ENCODE results near the gene ELOVL1. TPM values are rescaled to one million over a fixed set of nuclear protein-coding genes. Genes with fewer than 3 reads are reported as not detected.
A peak's percentile ranks its signal among the peaks of the same experiment; 100 is the strongest.

Gene ELOVL1
- total and polyA plus RNA-seq, 2 experiments from 2014 or later, result 16.7 to 23.3 TPM

GRCh38 chr1:43358121-43358745 lies 9.6 kb downstream of the ELOVL1 start:
- H3K9me3 Mint-ChIP-seq, result no peaks in the 10 kb centered on the region; the same call in 2 of the 3 replicates
- peak overlapping the region; percentile 95 for H3K4me3 Mint-ChIP-seq
- peaks cover 30% of the 10 kb centered on the region for H4K20me1 ChIP-seq (replicated peaks; ENCODE audit: insufficient read depth)
- no peaks in the 10 kb centered on the region for H3K27me3 ChIP-seq (ENCODE audit: insufficient read depth)
- H3K79me2 ChIP-seq (replicated peaks; ENCODE audit: insufficient read depth), result peaks cover 37% of the 10 kb centered on the region
- H3K4me1 Mint-ChIP-seq, result peaks cover 27% of the 10 kb centered on the region
- H3K4me2 ChIP-seq, result peak overlapping the region; percentile 90
- peaks cover 22% of the 10 kb centered on the region for H3K27me3 Mint-ChIP-seq (ENCODE audit: insufficient read depth, low read depth, poor library complexity)
- peak overlapping the region; percentile 88 for H2AFZ ChIP-seq
- peak overlapping the region; percentile 99 for H3K27ac Mint-ChIP-seq
- no peak for TF ChIP-seq STAT1 (IDR thresholded peaks at IDR 0.05; ENCODE audit: unreplicated experiment)
- TF ChIP-seq CREB1 (CRISPR knock-in tag; IDR thresholded peaks at IDR 0.05; ENCODE audit: low read depth), result no peak
- TF ChIP-seq NANOG (IDR thresholded peaks at IDR 0.05; ENCODE audit: borderline replicate concordance), result no peak
- TF ChIP-seq ETS1 (IDR thresholded peaks at IDR 0.05), result no peak
- TF ChIP-seq, protein P1, sequence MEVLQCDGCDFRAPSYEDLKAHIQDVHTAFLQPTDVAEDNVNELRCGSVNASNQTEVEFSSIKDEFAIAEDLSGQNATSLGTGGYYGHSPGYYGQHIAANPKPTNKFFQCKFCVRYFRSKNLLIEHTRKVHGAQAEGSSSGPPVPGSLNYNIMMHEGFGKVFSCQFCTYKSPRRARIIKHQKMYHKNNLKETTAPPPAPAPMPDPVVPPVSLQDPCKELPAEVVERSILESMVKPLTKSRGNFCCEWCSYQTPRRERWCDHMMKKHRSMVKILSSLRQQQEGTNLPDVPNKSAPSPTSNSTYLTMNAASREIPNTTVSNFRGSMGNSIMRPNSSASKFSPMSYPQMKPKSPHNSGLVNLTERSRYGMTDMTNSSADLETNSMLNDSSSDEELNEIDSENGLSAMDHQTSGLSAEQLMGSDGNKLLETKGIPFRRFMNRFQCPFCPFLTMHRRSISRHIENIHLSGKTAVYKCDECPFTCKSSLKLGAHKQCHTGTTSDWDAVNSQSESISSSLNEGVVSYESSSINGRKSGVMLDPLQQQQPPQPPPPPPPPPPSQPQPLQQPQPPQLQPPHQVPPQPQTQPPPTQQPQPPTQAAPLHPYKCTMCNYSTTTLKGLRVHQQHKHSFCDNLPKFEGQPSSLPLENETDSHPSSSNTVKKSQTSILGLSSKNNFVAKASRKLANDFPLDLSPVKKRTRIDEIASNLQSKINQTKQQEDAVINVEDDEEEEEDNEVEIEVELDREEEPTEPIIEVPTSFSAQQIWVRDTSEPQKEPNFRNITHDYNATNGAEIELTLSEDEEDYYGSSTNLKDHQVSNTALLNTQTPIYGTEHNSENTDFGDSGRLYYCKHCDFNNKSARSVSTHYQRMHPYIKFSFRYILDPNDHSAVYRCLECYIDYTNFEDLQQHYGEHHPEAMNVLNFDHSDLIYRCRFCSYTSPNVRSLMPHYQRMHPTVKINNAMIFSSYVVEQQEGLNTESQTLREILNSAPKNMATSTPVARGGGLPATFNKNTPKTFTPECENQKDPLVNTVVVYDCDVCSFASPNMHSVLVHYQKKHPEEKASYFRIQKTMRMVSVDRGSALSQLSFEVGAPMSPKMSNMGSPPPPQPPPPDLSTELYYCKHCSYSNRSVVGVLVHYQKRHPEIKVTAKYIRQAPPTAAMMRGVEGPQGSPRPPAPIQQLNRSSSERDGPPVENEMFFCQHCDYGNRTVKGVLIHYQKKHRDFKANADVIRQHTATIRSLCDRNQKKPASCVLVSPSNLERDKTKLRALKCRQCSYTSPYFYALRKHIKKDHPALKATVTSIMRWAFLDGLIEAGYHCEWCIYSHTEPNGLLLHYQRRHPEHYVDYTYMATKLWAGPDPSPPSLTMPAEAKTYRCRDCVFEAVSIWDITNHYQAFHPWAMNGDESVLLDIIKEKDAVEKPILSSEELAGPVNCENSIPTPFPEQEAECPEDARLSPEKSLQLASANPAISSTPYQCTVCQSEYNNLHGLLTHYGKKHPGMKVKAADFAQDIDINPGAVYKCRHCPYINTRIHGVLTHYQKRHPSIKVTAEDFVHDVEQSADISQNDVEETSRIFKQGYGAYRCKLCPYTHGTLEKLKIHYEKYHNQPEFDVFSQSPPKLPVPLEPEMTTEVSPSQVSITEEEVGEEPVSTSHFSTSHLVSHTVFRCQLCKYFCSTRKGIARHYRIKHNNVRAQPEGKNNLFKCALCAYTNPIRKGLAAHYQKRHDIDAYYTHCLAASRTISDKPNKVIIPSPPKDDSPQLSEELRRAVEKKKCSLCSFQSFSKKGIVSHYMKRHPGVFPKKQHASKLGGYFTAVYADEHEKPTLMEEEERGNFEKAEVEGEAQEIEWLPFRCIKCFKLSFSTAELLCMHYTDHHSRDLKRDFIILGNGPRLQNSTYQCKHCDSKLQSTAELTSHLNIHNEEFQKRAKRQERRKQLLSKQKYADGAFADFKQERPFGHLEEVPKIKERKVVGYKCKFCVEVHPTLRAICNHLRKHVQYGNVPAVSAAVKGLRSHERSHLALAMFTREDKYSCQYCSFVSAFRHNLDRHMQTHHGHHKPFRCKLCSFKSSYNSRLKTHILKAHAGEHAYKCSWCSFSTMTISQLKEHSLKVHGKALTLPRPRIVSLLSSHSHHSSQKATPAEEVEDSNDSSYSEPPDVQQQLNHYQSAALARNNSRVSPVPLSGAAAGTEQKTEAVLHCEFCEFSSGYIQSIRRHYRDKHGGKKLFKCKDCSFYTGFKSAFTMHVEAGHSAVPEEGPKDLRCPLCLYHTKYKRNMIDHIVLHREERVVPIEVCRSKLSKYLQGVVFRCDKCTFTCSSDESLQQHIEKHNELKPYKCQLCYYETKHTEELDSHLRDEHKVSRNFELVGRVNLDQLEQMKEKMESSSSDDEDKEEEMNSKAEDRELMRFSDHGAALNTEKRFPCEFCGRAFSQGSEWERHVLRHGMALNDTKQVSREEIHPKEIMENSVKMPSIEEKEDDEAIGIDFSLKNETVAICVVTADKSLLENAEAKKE (CRISPR knock-in tag; IDR thresholded peaks at IDR 0.05), result no peak
- no peak for TF ChIP-seq EZH2phosphoT487 (IDR thresholded peaks at IDR 0.05; ENCODE audit: unreplicated experiment)
- no peak for TF ChIP-seq JUNB (IDR thresholded peaks at IDR 0.05; ENCODE audit: unreplicated experiment)
- TF ChIP-seq POLR2AphosphoS5 (IDR thresholded peaks at IDR 0.05; ENCODE audit: low read depth), result peak; percentile 76
- TF ChIP-seq CTCF (conservative IDR thresholded peaks at IDR 0.05; ENCODE audit: low read depth in 2 of 2), result peak; percentile 66 to 76
- TF ChIP-seq ZNF114 (CRISPR knock-in tag; IDR thresholded peaks at IDR 0.05), result no peak
- TF ChIP-seq ZNF331 (CRISPR knock-in tag; IDR thresholded peaks at IDR 0.05; ENCODE audit: low read depth), result no peak
- peak overlapping the region; percentile 99 for H3K27ac ChIP-seq (ENCODE audit: low read depth)
- no peaks in the 10 kb centered on the region for H3K9me2 ChIP-seq (ENCODE audit: insufficient read depth)
- peaks cover 24% of the 10 kb centered on the region for H3F3A ChIP-seq (replicated peaks; ENCODE audit: low read depth)
- peak overlapping the region; percentile 91 for H3K4me3 ChIP-seq
- DNase-seq (ENCODE audit: low spot score) (peak; percentile 82), ATAC-seq (peak; percentile 68)
- peaks cover 31% of the 10 kb centered on the region for H3K36me3 ChIP-seq (ENCODE audit: insufficient read depth)
- peaks cover 19% of the 10 kb centered on the region for H3K4me1 ChIP-seq (ENCODE audit: insufficient read depth)
- peaks cover 44% of the 10 kb centered on the region for H3K36me3 Mint-ChIP-seq (ENCODE audit: low read depth)

All from GM23338 (cell line).